ENCODE measurements around the gene MAP3K7CL. TPM values are rescaled to one million over a fixed set of nuclear protein-coding genes. Genes with fewer than 3 reads are reported as not detected.

MAP3K7CL gene
- total RNA-seq, 1 donor from 2014 or later = 0.13 TPM

DNA sequence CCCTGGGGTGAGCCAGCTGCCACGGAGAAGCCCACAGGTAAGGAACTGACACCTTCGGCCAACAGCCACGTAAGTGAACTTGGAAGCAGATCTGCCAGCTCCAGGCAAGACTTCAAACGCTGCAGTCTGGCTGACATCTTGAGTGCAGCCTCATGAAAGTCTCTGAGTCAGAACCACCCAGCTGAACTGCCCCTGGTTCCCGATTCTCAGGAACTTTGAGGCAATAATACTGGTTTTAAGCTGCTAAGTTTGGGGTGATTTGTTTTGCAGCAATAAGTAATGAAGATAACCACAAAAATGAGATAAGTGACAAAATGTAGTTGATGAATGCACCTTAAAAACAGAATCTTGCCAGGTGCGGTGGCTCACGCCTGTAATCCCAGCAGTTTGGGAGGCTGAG is 48.5 kb downstream of the MAP3K7CL start:
- TF ChIP-seq, protein P1, sequence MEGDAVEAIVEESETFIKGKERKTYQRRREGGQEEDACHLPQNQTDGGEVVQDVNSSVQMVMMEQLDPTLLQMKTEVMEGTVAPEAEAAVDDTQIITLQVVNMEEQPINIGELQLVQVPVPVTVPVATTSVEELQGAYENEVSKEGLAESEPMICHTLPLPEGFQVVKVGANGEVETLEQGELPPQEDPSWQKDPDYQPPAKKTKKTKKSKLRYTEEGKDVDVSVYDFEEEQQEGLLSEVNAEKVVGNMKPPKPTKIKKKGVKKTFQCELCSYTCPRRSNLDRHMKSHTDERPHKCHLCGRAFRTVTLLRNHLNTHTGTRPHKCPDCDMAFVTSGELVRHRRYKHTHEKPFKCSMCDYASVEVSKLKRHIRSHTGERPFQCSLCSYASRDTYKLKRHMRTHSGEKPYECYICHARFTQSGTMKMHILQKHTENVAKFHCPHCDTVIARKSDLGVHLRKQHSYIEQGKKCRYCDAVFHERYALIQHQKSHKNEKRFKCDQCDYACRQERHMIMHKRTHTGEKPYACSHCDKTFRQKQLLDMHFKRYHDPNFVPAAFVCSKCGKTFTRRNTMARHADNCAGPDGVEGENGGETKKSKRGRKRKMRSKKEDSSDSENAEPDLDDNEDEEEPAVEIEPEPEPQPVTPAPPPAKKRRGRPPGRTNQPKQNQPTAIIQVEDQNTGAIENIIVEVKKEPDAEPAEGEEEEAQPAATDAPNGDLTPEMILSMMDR (IDR thresholded peaks at IDR 0.05; ENCODE audit: unreplicated experiment) = no peak
- Mint-ChIP-seq H3K4me3 (no peak overlapping the region), H3K27ac (no peak overlapping the region)

DNA sequence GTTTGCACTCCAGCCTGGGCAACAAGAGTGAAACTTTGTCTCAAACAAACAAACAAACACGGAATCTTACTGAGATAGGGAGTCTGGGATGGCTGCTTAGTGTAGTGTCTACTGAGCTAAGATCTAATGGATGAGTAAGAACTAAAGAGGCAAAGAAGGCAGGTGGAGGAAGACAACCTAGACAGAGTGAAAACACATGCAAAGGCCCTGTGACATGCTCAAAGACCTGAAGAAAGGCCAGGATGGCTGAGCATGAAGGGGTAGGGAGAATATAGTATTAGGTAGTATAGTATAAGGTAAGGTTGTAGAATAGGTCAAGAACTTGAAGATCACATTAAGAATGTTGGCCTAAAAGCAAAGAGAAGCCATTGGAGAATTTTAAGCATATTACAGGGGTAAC is 49.1 kb downstream of the MAP3K7CL start:
- TF ChIP-seq, protein P1 (IDR thresholded peaks at IDR 0.05; ENCODE audit: unreplicated experiment) = no peak
- Mint-ChIP-seq H3K4me3 (no peak overlapping the region), H3K36me3 (no peaks in the 10 kb centered on the region), H3K9me3 (no peaks in the 10 kb centered on the region), H3K4me1 (peaks cover 29% of the 10 kb centered on the region), H3K27me3 (ENCODE audit: low read depth) (no peaks in the 10 kb centered on the region), H3K27ac (no peak overlapping the region)
- DNase-seq (ENCODE audit: low spot score in 2 of 2, unreplicated experiment in 2 of 2) = no peak

More for the DNA sequence above, 48.5 kb downstream of the MAP3K7CL start:
- Mint-ChIP-seq H3K36me3 (no peaks in the 10 kb centered on the region), H3K9me3 (no peaks in the 10 kb centered on the region), H3K27me3 (ENCODE audit: low read depth) (no peaks in the 10 kb centered on the region), H3K4me1 (peaks cover 29% of the 10 kb centered on the region)
- no peak for DNase-seq (ENCODE audit: low spot score in 2 of 2, unreplicated experiment in 2 of 2)

DNA sequence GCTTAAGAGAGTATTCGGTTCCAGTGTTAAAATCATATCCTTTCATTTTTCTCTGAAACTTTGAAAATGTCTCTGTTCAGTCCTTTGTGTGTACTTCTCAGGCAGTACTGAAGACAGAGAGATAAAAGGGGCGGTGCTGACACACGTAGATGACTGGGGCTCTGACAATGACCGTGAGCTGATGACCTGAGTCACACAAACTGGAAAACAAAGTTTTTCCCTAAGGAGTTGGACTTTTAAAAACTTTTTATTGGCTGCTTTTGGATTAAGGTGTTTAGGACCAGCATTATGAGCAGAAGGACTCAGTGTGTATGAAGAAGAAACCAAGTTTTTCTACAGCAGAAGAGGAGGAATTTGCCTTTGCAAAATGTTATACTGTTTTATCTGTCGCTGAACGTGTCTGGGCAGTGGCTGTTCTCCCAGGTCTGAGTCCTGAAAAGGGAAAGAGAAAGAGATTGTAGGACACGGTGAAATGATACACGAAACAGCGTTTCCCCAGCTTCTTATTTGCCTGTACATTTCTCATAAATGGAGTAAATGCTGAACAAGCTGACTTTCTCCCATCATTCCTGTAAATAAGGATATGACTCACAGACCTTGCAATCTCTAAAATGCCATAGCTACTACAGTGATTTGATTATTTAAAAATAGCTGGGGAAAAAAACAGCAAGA is 51.5 kb downstream of the MAP3K7CL start:
- peaks cover 25% of the 10 kb centered on the region for H3K4me1 Mint-ChIP-seq
- H3K36me3 Mint-ChIP-seq = no peaks in the 10 kb centered on the region
- no peaks in the 10 kb centered on the region for H3K27me3 Mint-ChIP-seq (ENCODE audit: low read depth)
- DNase-seq (ENCODE audit: low spot score in 2 of 2, unreplicated experiment in 2 of 2) = no peak
- TF ChIP-seq, protein P1 (IDR thresholded peaks at IDR 0.05; ENCODE audit: unreplicated experiment) = no peak
- H3K9me3 Mint-ChIP-seq = no peaks in the 10 kb centered on the region
- H3K27ac Mint-ChIP-seq = peak overlapping the region; percentile 96
- H3K4me3 Mint-ChIP-seq = peak overlapping the region; percentile 62

DNA sequence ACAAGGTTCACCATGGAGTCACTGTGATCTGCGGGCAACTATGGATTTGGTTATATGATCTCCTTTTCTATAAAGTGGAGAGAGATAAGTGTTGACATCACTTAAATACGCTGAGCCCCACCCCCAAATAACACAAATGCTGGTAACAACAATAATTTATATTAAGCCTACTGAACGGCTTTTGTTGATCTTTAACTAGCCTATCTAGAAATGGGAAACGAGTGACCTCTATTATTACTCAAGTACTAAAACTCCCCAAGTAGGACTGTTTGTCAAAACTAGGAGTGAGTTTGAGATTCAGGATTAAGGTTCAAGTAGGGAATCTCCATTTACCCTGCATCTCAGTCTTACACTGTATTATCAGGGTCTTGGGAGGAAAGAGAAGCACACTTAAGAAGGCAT is 52.2 kb downstream of the MAP3K7CL start:
- no peaks in the 10 kb centered on the region for H3K9me3 Mint-ChIP-seq
- peaks cover 25% of the 10 kb centered on the region for H3K4me1 Mint-ChIP-seq
- peak overlapping the region; percentile 96 for H3K27ac Mint-ChIP-seq

DNA sequence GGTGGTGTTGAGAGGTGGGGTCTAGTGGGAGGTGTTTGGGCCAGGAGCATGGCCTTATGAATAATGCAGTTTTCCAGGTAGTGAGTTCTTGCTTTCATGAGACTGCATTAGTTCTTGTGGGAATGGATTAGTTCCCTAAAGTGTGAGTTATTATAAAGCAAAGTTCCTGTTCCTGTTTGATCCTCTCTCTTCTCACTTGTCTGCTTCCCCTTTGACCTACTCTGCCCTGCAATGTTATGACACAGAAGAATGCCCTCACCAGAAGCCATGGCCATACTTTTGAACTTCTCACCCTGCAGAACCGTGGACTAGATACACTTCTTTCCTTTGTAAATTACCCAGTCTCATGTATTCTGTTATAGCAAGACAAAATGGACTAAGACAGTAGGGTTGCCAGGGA is 53.6 kb downstream of the MAP3K7CL start:
- H3K4me1 Mint-ChIP-seq = peaks cover 20% of the 10 kb centered on the region
- TF ChIP-seq, protein P1 (IDR thresholded peaks at IDR 0.05; ENCODE audit: unreplicated experiment) = no peak
- H3K27me3 Mint-ChIP-seq (ENCODE audit: low read depth) = no peaks in the 10 kb centered on the region
- H3K27ac Mint-ChIP-seq = no peak overlapping the region
- H3K36me3 Mint-ChIP-seq = no peaks in the 10 kb centered on the region
- no peaks in the 10 kb centered on the region for H3K9me3 Mint-ChIP-seq
- H3K4me3 Mint-ChIP-seq = no peak overlapping the region
- DNase-seq (ENCODE audit: low spot score in 2 of 2, unreplicated experiment in 2 of 2) = no peak

More for the DNA sequence above, 52.2 kb downstream of the MAP3K7CL start:
- TF ChIP-seq, protein P1 (IDR thresholded peaks at IDR 0.05; ENCODE audit: unreplicated experiment) = no peak
- Mint-ChIP-seq H3K4me3 (no peak overlapping the region), H3K27me3 (ENCODE audit: low read depth) (no peaks in the 10 kb centered on the region), H3K36me3 (no peaks in the 10 kb centered on the region)
- no peak for DNase-seq (ENCODE audit: low spot score in 2 of 2, unreplicated experiment in 2 of 2)
